Cardiac muscle cell (in vitro differentiated cells and primary cell): ENCODE data around the gene TBC1D14. TPM values are rescaled to one million over a fixed set of nuclear protein-coding genes. Genes with fewer than 3 reads are reported as not detected.
A peak's percentile ranks its signal among the peaks of the same experiment; 100 is the strongest.

Experiments used
- DNase-seq, 2 donors: peaks; one replicate each; pipeline versions ENCODE4 v3.0.0 to v3.0.0-alpha.2; 2010 to 2017; ENCODE audit warnings: low read depth in 1 of 2, low spot score in 1 of 2
- H3K27ac ChIP-seq: fragments of 200-600 bp; sonication (generic); 2 replicates; pipeline ENCODE4 v1.5.1; 2016
- H3K27me3 ChIP-seq: fragments of 200-600 bp; sonication (generic); 2 replicates; pipeline ENCODE4 v1.6.0; 2016; ENCODE audit warnings: control low read depth
- H3K36me3 ChIP-seq: fragments of 200-600 bp; sonication (generic); 2 replicates; pipeline ENCODE4 v1.5.1; 2016; ENCODE audit warnings: control low read depth
- H3K4me1 ChIP-seq: fragments of 200-600 bp; sonication (generic); 2 replicates; pipeline ENCODE4 v1.8.1; 2017; ENCODE audit warnings: low read depth, mild to moderate bottlenecking, mixed run types
- H3K4me3 ChIP-seq: fragments of 200-600 bp; sonication (generic); 2 replicates; pipeline ENCODE4 v1.5.1; 2016; ENCODE audit warnings: mild to moderate bottlenecking
- H3K9me3 ChIP-seq: fragments of 200-600 bp; sonication (generic); 2 replicates; pipeline ENCODE4 v1.5.1; 2017; ENCODE audit warnings: low read depth, mild to moderate bottlenecking, control low read depth
- polyA plus RNA-seq: library from polyadenylated mRNA; unstranded; fragments of >200 nt; fragmentation: Nextera tagmentation; extraction: Ambion mirVana; gene quantifications from 2 replicates; pipeline ENCODE4 v1.2.1, GENCODE V29; 2016
- total RNA-seq: library from RNA; depleted of rRNA; stranded (reverse); fragments of >200 nt; gene quantifications from 2 replicates; pipeline ENCODE4 v1.2.3, GENCODE V29; 2016
- TF ChIP-seq, protein P1 (sequence below): IDR thresholded peaks from 2 replicates; pipeline ENCODE4 v1.5.1; 2012; ENCODE audit warnings: low read depth, mild to moderate bottlenecking, low read length

Gene TBC1D14
- total and polyA plus RNA-seq, 2 experiments from 2014 or later, result 30.5 to 41.8 TPM

DNA sequence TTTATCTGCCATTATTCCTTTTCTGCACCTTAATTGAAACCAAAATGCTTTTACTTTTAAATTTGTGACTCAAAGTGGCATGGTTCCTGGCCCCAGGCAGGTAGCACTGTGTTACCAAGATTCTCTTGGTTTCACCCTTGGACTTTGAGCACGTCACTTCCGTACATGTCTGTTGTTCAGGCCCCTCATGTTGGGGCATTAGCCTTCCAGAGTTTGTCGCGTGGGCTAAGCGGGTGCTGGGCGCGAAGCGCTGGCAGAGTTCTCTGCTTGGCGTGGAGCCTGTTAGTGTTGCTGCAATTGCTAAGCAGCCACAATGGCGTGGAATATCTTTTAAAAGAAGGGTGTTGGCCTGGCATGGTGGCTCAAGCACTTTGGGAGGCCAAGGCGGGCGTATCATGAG, 119.6 kb downstream of the TBC1D14 start:
- no peak for DNase-seq
- no peak overlapping the region for H3K4me3 ChIP-seq
- H3K4me1 ChIP-seq, result no peaks in the 10 kb centered on the region
- no peaks in the 10 kb centered on the region for H3K9me3 ChIP-seq
- H3K36me3 ChIP-seq, result peaks cover 12% of the 10 kb centered on the region
- H3K27me3 ChIP-seq, result no peaks in the 10 kb centered on the region
- TF ChIP-seq, protein P1, sequence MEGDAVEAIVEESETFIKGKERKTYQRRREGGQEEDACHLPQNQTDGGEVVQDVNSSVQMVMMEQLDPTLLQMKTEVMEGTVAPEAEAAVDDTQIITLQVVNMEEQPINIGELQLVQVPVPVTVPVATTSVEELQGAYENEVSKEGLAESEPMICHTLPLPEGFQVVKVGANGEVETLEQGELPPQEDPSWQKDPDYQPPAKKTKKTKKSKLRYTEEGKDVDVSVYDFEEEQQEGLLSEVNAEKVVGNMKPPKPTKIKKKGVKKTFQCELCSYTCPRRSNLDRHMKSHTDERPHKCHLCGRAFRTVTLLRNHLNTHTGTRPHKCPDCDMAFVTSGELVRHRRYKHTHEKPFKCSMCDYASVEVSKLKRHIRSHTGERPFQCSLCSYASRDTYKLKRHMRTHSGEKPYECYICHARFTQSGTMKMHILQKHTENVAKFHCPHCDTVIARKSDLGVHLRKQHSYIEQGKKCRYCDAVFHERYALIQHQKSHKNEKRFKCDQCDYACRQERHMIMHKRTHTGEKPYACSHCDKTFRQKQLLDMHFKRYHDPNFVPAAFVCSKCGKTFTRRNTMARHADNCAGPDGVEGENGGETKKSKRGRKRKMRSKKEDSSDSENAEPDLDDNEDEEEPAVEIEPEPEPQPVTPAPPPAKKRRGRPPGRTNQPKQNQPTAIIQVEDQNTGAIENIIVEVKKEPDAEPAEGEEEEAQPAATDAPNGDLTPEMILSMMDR, result no peak
- no peak overlapping the region for H3K27ac ChIP-seq

DNA sequence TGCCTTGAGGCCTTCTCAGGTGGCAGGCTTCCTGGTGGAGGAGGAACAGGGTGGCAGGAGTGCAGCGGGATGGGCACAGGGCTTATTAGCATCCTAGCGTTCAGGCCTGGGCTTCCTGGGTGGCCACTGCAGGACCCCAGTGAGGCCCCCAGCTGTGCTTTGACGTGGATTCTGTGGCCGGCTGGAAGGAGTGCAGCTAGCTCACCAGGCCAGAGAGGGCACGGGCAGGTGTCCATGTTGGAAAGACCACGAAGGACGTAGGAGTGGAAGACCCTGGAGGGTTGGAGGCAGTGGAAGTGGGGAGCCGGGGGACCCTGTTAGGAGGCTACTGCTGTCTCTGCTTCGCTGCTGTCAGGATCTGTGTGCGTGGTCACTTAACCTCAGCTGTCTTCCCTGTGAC, 120.3 kb downstream of the TBC1D14 start:
- no peaks in the 10 kb centered on the region for H3K4me1 ChIP-seq
- peaks cover 11% of the 10 kb centered on the region for H3K36me3 ChIP-seq
- H3K9me3 ChIP-seq, result no peaks in the 10 kb centered on the region
- TF ChIP-seq, protein P1, result no peak
- H3K27ac ChIP-seq, result no peak overlapping the region
- H3K4me3 ChIP-seq, result no peak overlapping the region
- H3K27me3 ChIP-seq, result no peaks in the 10 kb centered on the region
- no peak for DNase-seq

DNA sequence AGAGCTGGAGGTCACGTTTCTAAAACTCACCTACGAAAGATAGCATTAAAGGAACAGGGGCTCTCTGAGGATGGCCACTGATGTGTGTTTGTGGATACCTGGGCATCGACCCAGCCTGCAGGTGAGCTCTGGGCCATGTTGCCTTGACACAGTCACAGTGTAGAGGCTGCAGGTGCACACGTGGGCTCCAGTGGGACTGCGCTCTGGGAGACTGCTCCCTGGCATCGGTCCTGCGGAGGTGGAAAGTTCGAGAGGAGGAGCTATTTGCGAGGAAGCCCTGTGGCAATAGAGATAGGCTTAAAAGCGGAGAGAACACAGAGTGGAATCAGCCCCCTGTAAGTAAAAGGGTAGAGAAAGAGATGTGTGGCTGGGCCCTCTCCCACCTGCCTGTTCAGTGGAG, 121.2 kb downstream of the TBC1D14 start:
- Histone ChIP-seq H3K27me3 (no peaks in the 10 kb centered on the region), H3K27ac (no peak overlapping the region), H3K36me3 (peaks cover 7% of the 10 kb centered on the region), H3K9me3 (no peaks in the 10 kb centered on the region), H3K4me3 (no peak overlapping the region), H3K4me1 (no peaks in the 10 kb centered on the region)
- no peak for DNase-seq
- TF ChIP-seq, protein P1, result no peak

DNA sequence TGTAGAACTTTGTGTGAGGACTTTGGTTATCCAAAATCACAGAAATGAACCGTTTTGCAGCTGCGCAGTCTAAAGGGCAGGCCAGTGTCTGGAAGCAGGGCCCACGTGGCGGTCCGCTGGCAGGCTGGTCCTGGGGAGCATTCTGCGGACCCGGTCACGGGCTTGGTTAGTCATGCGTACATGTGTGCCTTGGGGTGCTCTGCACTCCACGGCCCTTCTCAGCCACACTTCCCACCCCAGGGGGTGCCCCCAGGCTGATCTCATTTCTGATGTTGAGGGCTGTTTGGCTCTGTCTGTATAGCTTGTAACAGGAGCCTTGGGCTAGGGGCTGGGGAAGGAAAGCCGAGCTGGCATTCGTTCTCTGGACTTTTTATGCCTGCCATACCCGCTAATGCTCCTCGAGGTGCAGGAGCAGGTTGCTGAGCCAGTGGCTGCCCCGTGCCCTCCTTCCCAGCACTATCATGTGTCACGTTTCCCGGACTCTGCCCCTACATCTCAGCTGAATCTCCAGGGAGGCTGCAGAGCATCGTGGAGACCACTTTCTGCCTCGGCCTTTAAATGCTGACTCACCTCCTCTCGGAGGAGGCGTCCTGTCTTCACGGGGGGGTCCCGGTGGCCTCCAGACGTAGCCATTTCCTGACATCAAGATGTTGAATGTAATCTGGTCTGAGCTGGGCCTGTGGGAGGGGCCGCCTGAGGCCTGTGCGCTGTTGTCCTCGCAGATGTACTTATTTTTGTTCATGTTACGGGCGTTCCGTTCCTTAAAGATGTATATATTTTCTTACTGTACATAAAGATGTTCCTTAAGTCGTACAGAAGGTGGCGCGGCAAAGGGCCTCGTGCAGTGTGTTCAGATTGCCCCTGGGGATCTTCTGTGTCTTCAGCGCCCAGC, 122.2 kb downstream of the TBC1D14 start:
- Histone ChIP-seq H3K27me3 (no peaks in the 10 kb centered on the region), H3K36me3 (peaks cover 7% of the 10 kb centered on the region), H3K9me3 (no peaks in the 10 kb centered on the region), H3K4me3 (no peak overlapping the region), H3K27ac (peak overlapping the region; percentile 5), H3K4me1 (no peaks in the 10 kb centered on the region)
- TF ChIP-seq, protein P1, result no peak
- DNase-seq, result no peak

DNA sequence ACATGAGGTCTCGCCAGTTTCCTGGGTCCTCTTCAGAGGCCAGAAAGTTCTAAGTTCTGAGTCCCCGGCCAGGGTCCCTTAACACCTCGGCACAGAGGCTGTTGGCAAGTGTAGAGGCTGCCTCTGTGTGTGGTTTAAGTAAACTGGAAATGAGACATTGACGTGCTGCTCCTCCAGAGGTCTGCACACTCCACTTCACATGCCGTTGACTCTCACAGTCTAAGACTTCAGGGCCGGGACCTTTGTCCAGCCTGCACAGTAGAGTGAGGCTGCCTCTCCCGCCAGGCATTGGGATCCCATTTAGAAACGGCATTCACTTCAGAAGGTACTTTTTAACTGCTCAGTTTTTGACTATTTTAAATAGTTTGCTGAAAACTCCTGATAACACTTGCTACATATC, 123.0 kb downstream of the TBC1D14 start:
- Histone ChIP-seq H3K9me3 (no peaks in the 10 kb centered on the region), H3K4me1 (no peaks in the 10 kb centered on the region), H3K4me3 (no peak overlapping the region), H3K27me3 (no peaks in the 10 kb centered on the region), H3K36me3 (peaks cover 7% of the 10 kb centered on the region), H3K27ac (peak overlapping the region; percentile 5)
- TF ChIP-seq, protein P1, result no peak
- DNase-seq, result peak in 1 of 2 donors; percentile 45
